Epithelial cell of esophagus (primary cell): ENCODE results near the gene GUCA1C.
A peak's percentile ranks its signal among the peaks of the same experiment; 100 is the strongest.

Experiments
- DNase-seq: peaks from one replicate; pipeline ENCODE4 v3.0.0; 2010; ENCODE audit warnings: low read depth
- H3K4me3 ChIP-seq: 2 replicates; pipeline ENCODE4 v1.5.1; 2011; ENCODE audit warnings: mild to moderate bottlenecking, low read length, control low read depth
- TF ChIP-seq, protein P1 (sequence below): IDR thresholded peaks from 2 replicates; pipeline ENCODE4 v1.5.1; 2011; ENCODE audit warnings: low read depth, mild to moderate bottlenecking, low read length, control low read depth, inconsistent platforms; ENCODE audit not compliant: insufficient read depth; ENCODE audit errors: missing control alignments

Gene GUCA1C

DNA sequence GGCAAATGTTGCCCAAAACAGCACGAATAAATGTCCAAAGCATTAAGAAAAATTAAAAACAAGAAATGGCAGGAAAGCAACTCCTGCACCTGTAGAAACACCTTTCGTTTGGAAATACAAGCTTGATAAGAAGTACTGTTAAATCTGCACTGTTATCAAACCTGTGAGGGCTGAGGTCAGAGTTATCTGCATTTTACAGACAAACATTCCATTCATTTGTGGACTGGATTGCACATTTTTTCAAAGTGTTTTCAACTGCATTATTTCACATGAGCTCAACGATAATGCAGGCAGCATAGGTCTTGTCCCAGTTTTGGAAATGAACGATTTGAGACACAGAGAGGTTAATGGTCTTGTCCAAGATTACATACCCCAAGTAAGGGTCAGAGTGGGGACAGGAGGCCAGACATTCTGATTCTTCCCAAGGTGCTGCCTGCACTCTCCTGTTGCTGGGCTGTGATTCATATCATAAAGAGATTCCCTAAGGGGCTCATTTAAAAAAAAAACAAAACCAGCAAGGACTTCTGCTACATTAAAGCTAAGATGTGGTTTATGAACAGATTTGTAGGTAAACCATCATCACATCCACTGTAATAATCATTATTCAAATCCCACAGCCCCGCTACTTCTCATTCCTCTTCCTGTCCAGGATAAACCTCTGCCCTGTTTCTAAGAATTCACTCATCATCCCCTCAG, 13.0 kb downstream of the GUCA1C start:
- TF ChIP-seq, protein P1, sequence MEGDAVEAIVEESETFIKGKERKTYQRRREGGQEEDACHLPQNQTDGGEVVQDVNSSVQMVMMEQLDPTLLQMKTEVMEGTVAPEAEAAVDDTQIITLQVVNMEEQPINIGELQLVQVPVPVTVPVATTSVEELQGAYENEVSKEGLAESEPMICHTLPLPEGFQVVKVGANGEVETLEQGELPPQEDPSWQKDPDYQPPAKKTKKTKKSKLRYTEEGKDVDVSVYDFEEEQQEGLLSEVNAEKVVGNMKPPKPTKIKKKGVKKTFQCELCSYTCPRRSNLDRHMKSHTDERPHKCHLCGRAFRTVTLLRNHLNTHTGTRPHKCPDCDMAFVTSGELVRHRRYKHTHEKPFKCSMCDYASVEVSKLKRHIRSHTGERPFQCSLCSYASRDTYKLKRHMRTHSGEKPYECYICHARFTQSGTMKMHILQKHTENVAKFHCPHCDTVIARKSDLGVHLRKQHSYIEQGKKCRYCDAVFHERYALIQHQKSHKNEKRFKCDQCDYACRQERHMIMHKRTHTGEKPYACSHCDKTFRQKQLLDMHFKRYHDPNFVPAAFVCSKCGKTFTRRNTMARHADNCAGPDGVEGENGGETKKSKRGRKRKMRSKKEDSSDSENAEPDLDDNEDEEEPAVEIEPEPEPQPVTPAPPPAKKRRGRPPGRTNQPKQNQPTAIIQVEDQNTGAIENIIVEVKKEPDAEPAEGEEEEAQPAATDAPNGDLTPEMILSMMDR: no peak
- H3K4me3 ChIP-seq: no peak overlapping the region
- no peak for DNase-seq

DNA sequence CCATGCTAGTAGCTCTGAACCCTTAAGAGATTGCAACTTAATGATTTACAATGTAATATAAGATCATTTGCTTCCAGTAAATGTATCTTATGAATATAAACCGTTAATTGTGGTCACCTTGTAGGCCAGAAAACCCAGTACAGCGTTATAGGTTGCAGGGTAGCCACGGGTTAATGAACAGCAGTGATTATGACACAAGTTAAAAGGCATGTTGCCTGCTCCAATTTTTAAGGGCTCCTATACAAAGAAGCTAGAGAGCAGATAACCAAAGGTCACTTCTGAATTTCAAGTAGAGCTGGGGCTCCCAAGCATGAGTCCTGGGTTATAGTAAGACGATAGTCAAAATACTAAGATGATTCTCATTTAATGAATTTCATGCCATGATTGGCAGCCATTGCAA, 13.5 kb downstream of the GUCA1C start:
- TF ChIP-seq, protein P1: no peak
- no peak overlapping the region for H3K4me3 ChIP-seq
- no peak for DNase-seq

DNA sequence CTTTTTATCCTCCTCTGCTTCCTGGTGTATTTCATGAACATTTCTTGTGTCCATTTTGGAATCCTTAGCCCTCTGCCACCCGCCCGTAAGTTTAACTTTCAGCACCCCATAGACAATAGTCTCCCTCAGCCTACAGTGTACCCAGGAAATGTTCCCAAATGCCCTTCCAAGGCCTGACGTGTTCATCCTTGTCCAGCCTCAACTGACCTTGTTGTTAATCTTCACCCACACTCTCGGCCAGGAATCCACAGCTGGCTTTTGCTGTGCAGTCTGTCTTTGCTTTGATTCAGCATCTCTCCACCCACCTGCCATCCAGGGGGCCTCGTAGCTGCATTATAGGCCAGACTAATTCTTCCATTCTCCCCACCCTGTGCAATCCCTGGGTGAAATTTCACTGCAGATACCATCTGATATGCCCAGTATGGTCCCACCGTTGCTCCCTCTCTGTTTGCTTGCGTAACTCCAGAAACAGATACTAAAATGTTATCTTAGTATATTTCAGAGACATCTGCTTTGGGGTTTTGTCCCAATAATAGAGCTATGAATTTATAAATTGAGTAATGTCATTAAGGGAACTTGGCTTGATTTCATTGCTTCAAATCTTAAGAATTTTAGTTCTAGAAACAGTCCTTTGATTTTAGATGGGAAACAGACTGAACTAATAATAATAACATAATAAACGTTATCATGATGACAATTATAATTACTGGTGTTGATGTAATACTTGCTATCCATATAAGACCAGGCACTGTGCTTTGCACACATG, 16.6 kb downstream of the GUCA1C start:
- no peak overlapping the region for H3K4me3 ChIP-seq
- TF ChIP-seq, protein P1: no peak
- no peak for DNase-seq

DNA sequence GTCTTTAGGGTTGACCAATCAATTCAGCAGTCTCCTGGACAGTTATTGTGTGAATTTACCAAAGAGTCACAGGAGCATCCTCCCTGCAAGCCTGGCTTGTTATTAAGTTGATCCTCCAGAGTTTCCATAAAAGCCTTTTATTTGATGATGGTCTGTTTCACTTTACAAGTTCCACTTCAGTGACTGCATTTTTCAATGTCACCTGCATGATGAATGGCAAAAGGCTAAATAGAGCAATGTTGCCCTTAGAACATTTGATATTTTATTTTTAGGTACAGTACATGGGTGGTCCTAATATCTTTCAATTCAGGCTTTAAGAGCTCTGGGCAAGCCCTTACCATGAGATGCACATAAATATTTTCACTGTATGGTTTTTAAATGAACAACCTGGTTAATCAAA, 22.6 kb downstream of the GUCA1C start:
- DNase-seq: no peak
- H3K4me3 ChIP-seq: no peak overlapping the region
- TF ChIP-seq, protein P1: no peak

DNA sequence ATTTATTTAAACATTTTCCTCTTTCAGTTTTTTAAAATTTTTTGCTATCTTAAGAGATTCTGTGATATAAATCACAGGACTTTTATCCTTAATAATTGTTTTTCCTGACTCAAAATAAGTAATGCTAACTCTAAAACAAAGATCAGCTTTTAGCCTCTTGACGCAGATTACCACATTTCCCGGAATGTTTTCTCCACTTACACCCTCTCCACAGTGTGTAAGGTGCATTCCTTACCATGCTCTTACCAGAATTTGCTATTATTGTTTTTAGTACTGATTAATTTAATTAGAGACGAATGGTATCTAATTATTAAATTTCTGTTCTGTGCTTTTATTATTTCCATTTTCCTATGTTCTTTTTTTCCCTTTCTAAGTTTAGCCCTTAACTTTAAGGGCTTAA, 34.8 kb downstream of the GUCA1C start:
- TF ChIP-seq, protein P1: no peak
- no peak for DNase-seq
- no peak overlapping the region for H3K4me3 ChIP-seq

DNA sequence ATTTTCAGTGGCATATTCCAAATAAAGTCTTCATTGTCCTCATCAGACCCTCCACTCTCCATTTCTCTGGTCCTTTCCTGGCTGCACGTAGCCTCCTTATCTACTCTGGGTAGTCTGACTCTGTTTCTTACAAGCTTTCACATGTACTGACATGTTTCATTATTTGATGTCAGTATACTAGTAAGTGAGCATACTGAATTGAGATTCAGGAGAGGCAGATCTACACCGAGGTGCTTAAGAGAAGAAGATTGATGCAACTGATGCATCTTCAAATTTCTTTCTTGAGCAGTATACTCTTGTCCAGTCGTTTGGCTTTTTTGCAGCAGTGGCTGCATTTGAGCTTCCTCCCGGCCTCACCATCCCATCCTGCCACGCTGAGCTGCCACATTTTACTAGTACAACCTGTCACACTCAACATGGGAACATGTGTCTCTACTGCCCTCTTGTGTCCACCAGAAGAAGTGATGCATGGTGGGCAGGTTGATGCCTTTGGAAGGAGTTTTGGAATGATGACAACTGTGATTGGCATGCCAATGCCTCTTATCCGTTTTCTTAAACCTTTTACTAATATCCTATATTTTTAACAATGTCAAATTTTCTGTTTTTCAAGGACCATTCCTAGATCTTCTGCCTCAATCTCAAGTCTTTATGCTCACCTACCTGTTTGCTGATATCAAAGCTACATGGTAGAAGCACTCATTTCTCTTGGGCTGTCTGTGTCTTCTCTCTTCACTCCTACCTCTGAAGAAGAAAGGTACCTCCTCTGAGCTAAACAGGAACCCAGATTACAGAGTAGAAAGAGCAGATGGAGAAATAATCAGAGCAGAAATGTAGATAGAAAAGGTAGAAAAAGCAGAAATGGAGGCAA, 38.7 kb downstream of the GUCA1C start:
- DNase-seq: peak; percentile 79

More for the DNA sequence above, 38.7 kb downstream of the GUCA1C start:
- H3K4me3 ChIP-seq: no peak overlapping the region
- TF ChIP-seq, protein P1: peak; percentile 97
